Fibroblast of skin of left biceps (primary cell): ENCODE results near the gene SLAMF7.

Experiments
- DNase-seq, 2 experiments: peaks; one replicate each; pipeline ENCODE4 v3.0.0-alpha.2; 2013; ENCODE audit warnings: low read depth in 2 of 2

SLAMF7 gene

DNA sequence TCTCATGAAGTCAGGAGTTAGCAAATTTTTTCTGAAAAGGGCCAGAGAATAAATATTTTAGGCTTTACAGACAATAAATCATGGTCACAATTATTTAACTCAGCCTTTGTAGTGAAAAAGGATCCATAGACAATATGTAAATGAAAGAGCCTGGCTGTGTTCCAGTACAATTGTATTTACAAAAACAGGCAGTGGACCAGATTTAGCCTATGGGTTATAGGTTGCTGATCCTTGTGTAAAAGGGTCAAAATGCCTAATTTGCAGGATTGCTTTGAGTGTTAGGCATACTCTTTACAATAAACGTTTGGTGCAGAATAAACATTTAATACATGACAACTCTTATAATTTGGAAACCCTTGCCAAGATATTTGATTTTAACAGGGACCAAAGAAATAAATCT, 6.5 kb downstream of the SLAMF7 start:
- no peak for DNase-seq

DNA sequence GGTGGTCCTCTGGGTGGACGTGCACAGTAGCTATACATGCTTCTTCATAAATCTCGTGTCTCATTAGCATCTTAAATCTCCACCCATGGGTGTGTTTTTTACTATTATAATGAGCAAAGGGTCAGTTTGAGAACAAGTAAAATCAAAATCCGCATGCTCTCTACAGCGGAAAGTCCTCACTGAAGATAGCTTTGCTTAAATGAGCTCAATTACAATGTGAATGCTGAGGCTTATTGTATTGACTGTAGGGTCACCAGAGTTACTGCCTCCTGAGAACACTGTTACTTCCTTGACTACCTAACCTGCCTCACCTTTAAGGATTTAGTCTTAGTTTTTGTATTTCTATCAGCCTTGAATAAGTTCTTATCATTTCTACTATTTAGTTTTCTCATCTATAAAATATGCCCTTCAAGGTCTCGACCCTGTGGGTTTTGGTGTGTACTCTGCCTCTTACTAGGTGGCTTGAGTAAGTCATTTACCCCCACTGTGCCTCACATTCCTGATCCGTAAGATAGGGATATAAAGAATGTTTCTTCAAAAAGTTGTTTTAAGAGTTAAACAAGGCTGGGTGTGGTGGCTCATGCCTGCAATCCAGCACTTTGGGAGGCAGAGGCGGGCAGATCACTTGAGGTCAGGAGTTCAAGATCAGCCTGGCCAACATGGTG, 7.9 kb downstream of the SLAMF7 start:
- no peak for DNase-seq

DNA sequence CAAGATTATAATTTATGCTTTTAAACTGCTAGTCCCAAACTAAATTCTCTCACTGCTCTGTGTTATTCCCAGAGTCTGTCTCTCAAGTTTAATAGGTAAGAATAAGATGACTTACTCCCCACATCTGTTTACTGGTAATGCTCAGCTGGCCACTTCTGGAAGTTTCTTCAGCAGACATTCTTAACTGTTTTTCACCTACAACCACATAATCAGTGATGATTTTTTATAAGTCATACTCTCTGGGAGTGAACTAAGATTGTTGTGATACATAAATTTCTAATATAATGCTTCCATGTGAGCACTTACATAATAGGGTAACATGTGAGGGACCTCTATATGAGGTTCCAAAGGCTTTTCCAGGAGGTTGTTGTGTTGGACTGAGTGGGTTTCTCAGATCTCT, 8.7 kb downstream of the SLAMF7 start:
- no peak for DNase-seq

DNA sequence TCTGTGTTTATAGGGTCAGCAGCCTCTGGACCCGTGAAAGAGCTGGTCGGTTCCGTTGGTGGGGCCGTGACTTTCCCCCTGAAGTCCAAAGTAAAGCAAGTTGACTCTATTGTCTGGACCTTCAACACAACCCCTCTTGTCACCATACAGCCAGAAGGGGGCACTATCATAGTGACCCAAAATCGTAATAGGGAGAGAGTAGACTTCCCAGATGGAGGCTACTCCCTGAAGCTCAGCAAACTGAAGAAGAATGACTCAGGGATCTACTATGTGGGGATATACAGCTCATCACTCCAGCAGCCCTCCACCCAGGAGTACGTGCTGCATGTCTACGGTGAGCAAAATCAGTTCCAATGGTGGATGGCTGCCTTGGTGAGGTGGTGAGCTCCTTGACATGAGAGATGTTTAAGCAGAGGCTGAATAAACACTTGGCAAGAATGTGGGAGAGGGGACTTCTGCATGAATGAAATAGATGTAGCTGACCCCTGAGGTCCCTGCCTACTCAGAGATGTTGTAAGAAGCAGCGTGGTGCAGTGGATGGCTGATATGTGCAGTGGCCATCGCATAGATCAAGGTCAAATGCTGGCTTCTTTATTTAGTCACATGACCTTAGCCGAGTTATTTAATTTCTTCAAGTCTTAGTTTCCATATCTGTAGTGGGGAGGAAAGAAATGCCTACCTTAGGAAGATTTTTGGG, 9.3 kb downstream of the SLAMF7 start:
- DNase-seq = no peak

DNA sequence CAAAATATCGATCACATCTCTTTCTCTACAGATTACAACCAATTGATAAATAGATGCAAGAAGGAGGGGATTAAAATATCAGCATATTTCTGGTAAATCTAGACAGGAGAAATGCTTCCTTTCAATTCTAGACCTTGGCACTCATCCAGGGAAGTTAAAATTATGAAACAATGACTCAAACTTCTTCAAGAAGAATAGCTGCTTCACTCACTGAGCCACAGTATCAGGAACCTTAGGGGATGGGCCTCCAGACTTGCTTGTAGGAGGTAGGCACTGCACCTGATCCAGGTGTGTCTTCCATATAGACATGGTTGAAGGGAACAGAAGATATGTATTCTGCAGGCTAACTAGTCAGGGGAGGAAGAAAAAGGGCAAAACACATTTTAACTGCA, 9.8 kb downstream of the SLAMF7 start:
- DNase-seq = no peak

DNA sequence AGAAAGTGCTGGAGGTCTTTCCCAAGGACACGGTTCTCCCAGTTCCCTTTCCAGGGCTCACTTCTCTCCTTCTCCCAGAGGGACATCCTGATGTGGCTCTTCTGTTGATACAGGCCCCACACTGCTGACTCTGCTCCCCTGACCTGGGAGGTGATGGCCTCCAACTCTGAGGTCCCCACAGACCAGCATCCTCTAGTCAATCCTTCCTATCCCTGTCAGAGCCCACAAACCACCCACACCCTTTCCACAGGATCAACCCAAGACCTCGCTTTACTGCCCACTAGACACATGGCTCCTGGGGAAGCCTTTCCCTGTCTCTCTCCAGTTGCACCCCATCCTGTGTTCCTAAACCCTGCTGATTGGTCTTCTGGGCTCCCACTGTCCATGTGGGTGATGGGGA, 11.6 kb downstream of the SLAMF7 start:
- DNase-seq = no peak

DNA sequence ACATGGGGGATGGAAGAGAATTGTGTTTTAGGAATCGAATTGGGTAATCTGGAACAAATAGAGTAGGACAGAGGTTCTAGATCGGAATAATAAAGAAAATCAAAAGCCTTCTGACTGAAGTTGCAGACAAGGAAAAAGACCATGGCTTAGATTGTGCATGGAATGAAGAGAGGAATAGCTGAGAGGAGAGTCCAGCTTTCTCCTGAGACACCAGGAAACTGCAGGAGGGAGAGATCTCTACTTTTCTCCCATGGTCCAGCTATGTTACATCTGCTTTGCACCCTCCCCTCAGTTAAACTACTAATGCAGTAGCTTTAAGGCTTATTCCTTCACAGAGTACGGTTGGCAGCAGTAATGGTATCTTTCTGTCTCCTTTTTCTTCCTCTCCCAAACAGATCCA, 13.4 kb downstream of the SLAMF7 start:
- no peak for DNase-seq

DNA sequence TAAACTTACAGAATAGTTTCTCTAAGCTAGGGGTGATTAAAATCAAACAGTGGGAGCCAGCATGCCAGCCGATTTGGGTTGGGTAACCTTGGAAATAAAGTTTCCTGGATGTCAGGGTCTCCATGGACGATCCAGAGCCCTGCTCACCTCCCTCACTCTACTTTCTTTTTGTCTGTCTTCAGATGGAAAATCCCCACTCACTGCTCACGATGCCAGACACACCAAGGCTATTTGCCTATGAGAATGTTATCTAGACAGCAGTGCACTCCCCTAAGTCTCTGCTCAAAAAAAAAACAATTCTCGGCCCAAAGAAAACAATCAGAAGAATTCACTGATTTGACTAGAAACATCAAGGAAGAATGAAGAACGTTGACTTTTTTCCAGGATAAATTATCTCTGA, 13.9 kb downstream of the SLAMF7 start:
- DNase-seq = no peak

DNA sequence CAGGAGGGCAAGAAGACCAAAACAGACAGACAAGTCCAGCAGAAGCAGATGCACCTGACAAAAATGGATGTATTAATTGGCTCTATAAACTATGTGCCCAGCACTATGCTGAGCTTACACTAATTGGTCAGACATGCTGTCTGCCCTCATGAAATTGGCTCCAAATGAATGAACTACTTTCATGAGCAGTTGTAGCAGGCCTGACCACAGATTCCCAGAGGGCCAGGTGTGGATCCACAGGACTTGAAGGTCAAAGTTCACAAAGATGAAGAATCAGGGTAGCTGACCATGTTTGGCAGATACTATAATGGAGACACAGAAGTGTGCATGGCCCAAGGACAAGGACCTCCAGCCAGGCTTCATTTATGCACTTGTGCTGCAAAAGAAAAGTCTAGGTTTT, 14.5 kb downstream of the SLAMF7 start:
- no peak for DNase-seq

DNA sequence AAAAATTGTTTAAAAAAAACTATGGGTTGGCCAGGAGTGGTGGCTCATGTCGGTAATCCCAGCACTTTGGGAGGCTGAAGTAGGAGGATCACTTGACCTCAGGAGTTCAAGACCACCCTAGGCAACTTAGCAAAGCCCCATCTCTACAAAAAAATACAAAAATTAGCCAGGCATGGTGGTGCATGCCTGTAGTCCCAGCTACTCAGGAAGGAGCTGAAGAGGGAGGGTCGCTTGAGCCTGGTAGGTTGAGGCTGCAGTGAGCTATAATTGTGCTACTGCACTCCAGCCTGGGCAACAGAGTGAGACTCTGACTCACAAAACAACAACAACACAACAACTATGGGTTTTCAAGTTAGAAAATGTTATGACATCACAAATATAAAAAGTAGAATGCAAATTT, 16.4 kb downstream of the SLAMF7 start:
- no peak for DNase-seq

DNA sequence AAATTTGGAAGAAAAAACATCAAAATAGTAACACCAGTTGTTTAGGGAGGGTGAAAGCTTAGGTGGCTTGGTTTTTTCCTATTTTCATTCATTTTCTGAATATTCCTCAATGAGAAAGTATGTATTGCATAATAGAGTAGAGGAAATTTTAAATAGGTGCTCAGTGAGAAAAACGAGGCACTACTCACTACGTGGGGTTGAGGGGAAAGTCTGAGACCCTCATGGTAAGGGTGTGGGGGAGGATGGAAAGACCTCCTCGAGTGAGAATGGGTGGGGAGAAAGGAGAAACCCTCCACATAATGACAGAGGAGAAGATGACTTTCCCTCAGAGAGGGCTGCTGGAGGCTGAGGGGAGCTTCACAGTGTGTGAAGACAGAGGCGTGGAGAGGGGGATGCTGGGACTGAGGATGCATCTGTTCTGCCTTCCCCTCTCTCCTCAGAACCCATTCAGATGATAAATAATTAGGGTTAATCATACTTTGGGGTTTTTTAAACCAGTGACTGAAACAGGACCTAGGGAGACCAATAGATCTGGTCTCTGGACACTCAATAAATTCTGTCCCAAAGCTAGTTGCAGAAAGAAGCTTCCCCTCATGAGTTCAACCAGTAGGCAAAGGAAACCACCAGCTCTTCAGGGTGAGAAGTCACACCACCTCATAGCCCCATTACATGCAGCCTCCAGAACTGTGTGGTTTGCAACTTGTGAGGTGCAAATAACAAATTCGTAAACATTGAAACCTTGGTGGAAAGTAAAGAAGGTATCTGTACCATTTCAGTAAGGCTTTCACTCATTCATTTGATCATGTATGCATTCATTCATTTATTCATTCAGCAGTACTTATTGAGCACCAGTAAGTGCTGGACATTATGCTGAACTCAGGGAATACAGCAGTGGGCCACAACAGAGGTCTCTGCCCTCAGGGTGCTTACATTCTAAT, 17.1 kb downstream of the SLAMF7 start:
- DNase-seq = no peak

DNA sequence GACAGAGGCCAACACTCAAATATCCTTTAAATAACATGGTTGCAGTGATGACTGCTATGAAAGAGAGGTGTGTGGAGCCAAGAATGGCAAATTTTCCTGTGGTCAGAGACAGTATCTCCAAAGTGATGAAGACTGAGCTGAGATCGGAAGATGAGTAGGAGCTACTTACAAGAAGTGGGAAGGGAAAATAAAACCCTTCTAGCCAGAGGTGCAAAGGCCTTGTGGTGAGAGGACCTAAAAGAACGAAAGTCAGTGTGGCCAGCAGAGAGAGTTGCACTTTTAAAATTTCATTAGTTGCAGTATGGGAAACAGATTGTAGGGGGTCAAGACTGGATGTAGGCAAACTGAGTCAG, 17.8 kb downstream of the SLAMF7 start:
- DNase-seq = no peak

DNA sequence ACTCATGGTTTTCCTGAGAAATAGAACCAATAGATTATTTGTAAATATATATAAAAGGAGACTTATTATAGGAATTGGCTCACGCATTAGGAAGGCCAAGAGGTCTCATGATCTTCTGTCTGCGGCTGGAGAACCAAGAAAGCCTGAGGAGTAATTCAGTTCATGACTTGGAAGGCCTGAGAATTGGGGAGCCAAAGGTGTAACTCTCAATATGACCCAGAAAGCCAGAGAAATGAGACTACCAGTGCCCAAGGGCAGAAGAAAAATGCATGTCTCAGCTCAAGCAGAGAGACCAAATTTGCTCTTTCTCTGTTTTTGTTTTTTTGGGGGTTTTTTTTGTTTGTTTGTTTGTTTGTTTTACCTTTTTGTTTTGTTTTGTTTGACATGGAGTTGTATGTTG, 19.5 kb downstream of the SLAMF7 start:
- no peak for DNase-seq

DNA sequence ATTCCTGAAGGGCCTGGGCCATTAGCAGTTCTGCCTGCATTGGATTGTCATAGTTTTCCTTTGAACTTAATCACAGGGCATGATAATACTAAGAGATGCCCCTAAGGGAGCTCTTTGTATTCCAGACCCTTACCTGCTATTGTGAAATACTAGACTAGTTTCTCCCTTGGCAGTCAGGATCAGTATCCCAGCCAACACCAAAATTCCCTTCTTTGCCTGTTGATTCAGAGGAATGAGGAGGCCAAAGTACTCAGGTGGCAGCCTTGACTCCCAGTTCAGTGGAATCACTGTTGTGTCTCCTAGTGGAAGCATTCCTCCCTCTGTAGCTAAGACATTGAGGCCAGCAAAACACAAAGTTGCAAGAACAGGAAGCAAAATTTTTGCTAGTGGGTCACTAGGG, 20.7 kb downstream of the SLAMF7 start:
- DNase-seq = no peak

DNA sequence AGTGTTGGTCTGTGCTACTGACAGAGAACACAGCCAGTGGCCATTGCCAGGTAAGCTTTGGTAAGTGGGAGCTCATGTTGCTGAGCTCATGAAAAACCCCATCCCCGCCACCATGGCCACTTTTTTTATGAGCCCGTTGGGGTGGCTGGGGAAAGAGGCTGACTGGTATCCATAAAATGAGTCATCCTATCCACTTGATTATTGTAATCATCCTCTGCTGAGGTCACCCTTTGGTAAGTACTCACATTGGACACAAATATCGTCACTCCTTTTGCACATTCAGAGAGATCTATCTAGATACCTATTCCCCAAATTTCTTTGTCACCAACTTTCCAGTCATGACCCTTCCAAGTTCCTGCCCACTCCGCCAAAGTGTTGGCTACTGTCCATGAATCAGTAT, 22.0 kb downstream of the SLAMF7 start:
- no peak for DNase-seq

DNA sequence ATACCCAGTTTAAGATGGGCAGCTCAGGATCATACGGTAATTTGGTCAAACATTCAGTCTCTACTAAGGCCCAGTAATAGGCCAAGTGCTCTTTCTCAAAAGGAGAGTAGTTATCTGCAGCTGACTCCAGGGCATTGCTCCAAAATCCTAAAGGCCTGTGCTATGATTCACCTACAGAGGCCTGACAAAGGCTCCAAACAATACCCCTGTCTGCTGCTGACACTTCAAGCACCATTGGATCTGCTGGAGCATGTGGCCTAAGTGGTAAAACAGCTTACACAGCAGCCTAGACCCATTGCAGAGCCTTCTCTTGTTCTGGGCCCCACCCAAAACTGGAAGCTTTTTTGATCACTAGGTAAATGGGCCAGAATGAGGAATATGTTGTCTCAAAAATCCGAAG, 22.8 kb downstream of the SLAMF7 start:
- DNase-seq = no peak

DNA sequence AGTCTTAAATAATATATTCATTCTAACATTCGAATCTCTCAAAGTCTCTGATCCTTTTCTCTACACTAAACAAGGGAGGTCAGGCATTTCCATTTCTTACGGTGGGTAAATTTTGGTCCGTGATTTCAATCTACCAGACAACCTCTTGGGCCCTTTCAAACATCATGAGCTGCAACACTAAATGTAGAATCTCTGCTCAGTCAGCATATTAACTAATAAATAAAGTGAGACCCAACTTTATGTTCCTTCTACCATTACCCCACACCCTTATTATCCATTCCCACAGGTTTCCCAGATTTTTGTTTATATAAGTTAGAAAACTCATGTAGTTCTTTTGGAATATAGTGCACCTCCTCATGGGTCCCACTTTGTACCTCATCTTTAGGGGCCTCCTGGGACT, 24.9 kb downstream of the SLAMF7 start:
- DNase-seq = no peak

DNA sequence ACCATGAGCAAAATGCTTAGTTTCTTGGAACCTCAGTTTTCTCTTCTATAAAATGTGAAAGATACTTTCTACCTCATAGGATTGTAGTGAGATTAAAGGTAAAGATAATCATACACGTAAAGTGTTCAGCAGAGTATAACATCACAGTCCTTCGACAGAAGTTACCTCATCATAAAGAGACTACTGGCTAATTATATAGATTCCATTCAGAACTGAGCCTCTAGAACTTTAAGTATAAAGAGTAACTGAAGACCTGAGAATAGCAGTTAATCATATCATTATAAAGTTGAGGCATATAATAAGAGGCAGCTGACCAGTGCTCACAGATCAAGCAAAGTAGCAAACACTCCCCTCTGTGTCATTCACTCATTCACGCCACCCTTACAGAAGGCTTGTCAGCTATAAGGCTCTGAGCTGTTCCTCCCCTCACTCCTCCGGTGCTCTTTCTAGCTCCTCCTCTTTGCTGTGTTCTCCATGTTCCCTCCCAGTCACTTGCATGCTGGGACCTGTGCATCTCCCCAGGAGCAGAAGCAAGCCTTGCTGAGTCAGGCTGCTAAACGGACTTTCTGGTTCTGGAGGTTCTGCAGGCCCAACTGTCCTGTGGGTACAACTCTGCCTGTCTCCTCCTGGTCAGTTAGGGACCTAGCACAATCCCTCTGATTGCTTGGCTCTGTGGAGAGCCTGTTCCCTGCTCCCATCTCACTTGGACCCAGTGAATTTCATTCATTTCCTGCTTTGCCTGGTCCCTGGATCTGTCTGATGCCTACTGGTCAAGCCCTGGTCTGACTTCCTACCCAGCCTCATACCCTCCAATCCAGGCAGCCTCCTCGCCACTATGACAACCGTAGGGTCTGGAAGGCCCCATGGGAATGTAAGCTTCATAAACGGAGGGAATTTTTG, 28.6 kb downstream of the SLAMF7 start:
- DNase-seq = no peak

DNA sequence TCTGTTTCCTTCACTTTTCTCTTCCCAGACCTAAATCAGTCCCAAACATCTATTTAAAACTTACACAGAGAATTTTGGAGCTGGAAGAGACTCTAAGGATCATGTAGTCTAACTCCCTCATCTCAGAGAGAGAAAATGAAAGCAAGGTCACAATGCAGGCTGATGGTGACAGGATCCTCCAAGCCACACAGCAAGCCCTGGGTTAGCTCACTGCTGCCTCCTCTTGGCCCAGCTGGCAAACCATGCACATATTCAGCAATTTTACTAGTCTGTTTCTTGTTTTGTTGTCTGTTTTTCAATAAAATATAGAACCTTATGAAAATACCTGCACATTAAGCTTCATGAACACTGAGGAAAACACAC, 29.2 kb downstream of the SLAMF7 start:
- DNase-seq = no peak

DNA sequence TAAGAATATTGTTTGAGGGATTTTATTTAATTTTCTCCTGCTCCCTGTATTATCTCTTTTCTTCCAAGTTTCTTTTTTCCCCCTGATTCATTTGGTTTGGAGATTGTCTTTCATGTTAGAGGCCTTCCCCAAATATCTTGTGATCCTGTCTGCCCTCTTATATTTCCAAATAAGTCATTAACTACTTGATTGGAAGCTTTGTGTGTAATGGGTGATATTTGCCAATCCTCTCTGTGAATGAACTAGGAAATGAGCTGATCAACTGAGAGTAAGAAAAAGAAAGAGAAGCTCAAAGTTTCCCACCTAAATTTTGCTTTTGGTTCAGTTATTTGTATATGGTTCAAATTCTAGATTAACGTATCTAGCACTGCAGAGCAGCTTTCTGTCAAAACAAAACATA, 33.3 kb downstream of the SLAMF7 start:
- no peak for DNase-seq

DNA sequence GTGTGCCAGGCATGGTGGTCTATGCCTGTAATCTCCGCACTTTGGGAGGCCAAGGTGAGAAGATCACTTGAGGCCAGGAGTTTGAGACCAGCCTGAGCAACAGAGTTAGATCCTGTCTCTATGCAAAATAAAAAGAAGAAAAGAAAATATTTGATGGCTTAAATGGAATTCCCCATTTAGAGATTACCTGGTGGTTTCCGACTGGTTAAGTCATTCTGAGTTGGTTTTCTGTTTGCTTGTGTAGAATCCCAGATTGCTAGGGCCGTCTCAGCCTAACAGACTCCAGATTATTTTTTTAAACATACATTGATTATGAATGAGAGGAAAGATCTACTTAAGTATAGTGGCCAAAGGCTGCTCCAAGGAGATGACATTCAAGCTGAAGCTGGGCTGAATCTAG, 34.0 kb downstream of the SLAMF7 start:
- no peak for DNase-seq
